HG02870 (cell line): ENCODE measurements around the gene LARGE2.

Experiments
- ATAC-seq: cut with Tn5 transposase; IDR thresholded peaks from one replicate; pipeline ENCODE4 v1.9.1; 2021; ENCODE audit warnings: mild to moderate bottlenecking, moderate library complexity; ENCODE audit not compliant: unreplicated experiment

The LARGE2 gene

GRCh38 chr11:45949992-45950407 lies 27.5 kb downstream of the LARGE2 start:
- no peak for ATAC-seq

DNA sequence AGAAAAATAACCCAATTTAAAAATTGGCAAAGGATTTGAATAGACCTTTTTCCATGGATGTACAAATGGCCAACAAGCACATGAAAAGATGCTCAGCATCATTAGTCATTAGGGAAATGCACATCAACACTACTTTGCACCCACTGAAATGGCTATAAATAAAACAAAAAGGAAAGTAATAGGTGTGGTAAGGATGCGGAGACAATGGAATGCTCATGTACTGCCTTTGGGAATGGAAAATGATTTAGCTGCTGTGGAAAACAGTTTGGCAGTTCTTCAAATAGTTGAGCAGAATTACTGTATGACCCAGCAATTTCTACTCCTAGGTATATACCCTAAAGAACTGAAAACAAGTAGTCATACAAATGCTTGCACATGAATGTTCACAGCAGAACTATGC lies 37.4 kb downstream of the LARGE2 start:
- no peak for ATAC-seq

DNA sequence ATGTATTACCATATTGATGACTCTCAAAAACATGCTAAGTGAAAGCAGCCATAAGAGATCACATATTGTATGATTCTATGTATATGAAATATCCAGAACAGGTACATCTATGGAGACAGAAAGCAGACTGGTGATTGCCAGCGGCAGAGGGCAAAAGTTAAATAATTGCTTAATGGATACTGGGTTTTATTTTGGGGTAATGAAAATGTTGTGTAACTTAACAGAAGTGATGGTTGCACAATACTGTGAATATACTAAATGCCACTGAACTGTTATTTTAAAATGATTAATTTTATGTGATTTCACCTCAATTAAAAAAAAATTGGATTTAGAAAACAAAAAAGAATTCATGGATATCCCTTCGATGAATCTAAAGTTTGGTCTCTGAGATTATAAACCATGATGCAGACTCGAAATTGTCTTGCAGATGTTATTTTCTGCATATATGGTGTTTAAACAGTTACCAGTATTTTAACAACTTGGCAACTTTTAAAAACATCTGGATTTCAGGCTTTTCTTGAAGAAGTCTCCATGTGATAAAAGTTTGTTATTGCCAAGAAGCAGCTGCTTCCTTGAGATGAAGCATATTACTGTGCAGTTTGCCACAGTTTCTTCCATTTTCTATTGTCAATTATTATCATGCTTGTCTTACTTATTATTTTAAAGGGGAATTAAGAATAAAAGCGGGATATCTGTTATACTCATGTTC lies 38.1 kb downstream of the LARGE2 start:
- no peak for ATAC-seq

GRCh38 chr11:45961751-45962240 lies 39.3 kb downstream of the LARGE2 start:
- no peak for ATAC-seq

DNA sequence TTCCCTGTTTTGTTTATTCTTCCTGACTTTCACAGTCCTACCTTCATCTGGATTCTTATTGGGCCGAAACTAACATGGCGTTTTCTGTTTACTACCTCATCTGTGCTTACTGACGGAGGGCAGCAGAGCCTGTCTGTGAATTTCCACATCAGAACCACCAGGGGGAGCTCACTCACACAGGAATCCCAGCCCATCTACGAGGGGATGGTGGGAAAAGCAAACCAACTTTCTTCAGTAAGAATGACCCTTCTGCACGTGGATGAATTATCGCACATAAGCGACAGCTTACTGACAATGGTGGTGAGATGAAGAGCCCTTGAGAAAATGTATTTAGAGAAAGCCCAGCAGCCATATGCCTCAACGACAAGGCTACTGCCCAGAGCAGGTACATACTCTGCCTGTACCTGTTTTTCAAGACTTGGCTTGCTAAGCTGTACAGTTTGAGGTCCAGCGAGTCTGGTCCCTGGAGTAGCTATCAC lies 42.5 kb downstream of the LARGE2 start:
- peak; percentile 66 for ATAC-seq

- ATAC-seq = no peak
Observed at GRCh38 chr11:45967506-45967905, 45.0 kb downstream of the LARGE2 start.

- no peak for ATAC-seq
Observed at GRCh38 chr11:45968901-45969300, 46.4 kb downstream of the LARGE2 start.

DNA sequence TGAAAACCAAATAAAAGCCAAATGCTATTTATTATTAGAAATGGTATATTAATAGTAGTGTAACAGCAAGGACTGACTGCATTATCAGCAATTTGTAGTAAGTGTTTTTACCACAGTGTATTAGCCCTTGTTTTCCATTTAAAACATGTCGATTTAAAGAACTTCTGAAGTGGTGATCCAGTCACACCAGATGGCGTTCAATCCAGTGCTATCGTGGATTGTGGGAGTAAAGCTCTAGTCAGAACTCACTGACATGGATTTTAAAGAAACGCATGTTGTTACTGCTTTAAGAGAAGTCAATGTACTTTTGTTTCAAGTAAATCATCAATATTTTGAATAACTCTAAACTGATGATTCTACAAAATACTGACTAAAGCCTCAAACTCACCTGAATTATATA lies 51.1 kb downstream of the LARGE2 start:
- no peak for ATAC-seq

GRCh38 chr11:45974806-45975205 lies 52.4 kb downstream of the LARGE2 start:
- no peak for ATAC-seq
